Type B pancreatic cell (in vitro differentiated cells): ENCODE data around the gene IFI44L. TPM values are rescaled to one million over a fixed set of nuclear protein-coding genes. Genes with fewer than 3 reads are reported as not detected.

Source experiments
- DNase-seq: peaks from one replicate; pipeline ENCODE4 v3.0.0; 2021; ENCODE audit warnings: mixed read lengths; ENCODE audit not compliant: unreplicated experiment; ENCODE audit errors: extremely low spot score
- H3K27ac Mint-ChIP-seq: 2 replicates; pipeline ENCODE4 v1.8.0; 2021; ENCODE audit warnings: mild to moderate bottlenecking, mixed read lengths
- H3K27me3 Mint-ChIP-seq: 2 replicates; pipeline ENCODE4 v1.8.0; 2021; ENCODE audit warnings: mixed read lengths
- H3K36me3 Mint-ChIP-seq: 2 replicates; pipeline ENCODE4 v1.8.0; 2021; ENCODE audit warnings: mixed read lengths
- H3K4me1 Mint-ChIP-seq: one replicate; pipeline ENCODE4 v1.8.0; 2021; ENCODE audit warnings: mixed read lengths; ENCODE audit not compliant: unreplicated experiment
- H3K4me3 Mint-ChIP-seq: 2 replicates; pipeline ENCODE4 v1.8.0; 2021; ENCODE audit warnings: mild to moderate bottlenecking, mixed read lengths
- H3K9me3 Mint-ChIP-seq: 2 replicates; pipeline ENCODE4 v1.8.0; 2021; ENCODE audit warnings: mixed read lengths
- CTCF ChIP-seq: fragments of 200-600 bp; sonication (generic); conservative IDR thresholded peaks from 2 replicates; pipeline ENCODE4 v1.5.0; 2021; ENCODE audit warnings: antibody characterized with exemption, mild to moderate bottlenecking
- total RNA-seq: library from RNA; stranded (reverse); gene quantifications from 2 replicates; pipeline ENCODE4 v1.2.1, GENCODE V29; 2021; ENCODE audit warnings: low replicate concordance

IFI44L gene
- total RNA-seq, 1 donor from 2014 or later = 12.3 TPM

GRCh38 chr1:78652019-78652560 lies 31.8 kb downstream of the IFI44L start:
- TF ChIP-seq CTCF = no peak
- no peak overlapping the region for H3K27ac Mint-ChIP-seq
- no peaks in the 10 kb centered on the region for H3K4me1 Mint-ChIP-seq
- no peak overlapping the region for H3K4me3 Mint-ChIP-seq
- H3K36me3 Mint-ChIP-seq = no peaks in the 10 kb centered on the region
- no peak for DNase-seq
- peaks cover 4% of the 10 kb centered on the region for H3K27me3 Mint-ChIP-seq
- H3K9me3 Mint-ChIP-seq = no peaks in the 10 kb centered on the region

GRCh38 chr1:78658901-78659300 lies 38.7 kb downstream of the IFI44L start:
- Mint-ChIP-seq H3K36me3 (no peaks in the 10 kb centered on the region), H3K9me3 (no peaks in the 10 kb centered on the region), H3K4me3 (no peak overlapping the region), H3K27me3 (peaks cover 13% of the 10 kb centered on the region), H3K27ac (no peak overlapping the region), H3K4me1 (no peaks in the 10 kb centered on the region)
- TF ChIP-seq CTCF = no peak
- no peak for DNase-seq

GRCh38 chr1:78663923-78664322 lies 43.7 kb downstream of the IFI44L start:
- Mint-ChIP-seq H3K27me3 (peaks cover 13% of the 10 kb centered on the region), H3K36me3 (no peaks in the 10 kb centered on the region), H3K27ac (no peak overlapping the region), H3K4me3 (no peak overlapping the region), H3K9me3 (no peaks in the 10 kb centered on the region), H3K4me1 (peaks cover 8% of the 10 kb centered on the region)
- TF ChIP-seq CTCF = no peak
- no peak for DNase-seq

GRCh38 chr1:78664763-78665162 lies 44.5 kb downstream of the IFI44L start:
- H3K27ac Mint-ChIP-seq = no peak overlapping the region
- H3K36me3 Mint-ChIP-seq = no peaks in the 10 kb centered on the region
- H3K4me1 Mint-ChIP-seq = peaks cover 8% of the 10 kb centered on the region
- H3K27me3 Mint-ChIP-seq = peaks cover 13% of the 10 kb centered on the region
- H3K9me3 Mint-ChIP-seq = no peaks in the 10 kb centered on the region
- H3K4me3 Mint-ChIP-seq = no peak overlapping the region
- DNase-seq = no peak
- no peak for TF ChIP-seq CTCF

GRCh38 chr1:78665809-78666208 lies 45.6 kb downstream of the IFI44L start:
- H3K4me3 Mint-ChIP-seq = no peak overlapping the region
- no peak for DNase-seq
- TF ChIP-seq CTCF = no peak
- no peaks in the 10 kb centered on the region for H3K36me3 Mint-ChIP-seq
- H3K27ac Mint-ChIP-seq = no peak overlapping the region
- H3K27me3 Mint-ChIP-seq = peaks cover 13% of the 10 kb centered on the region
- H3K4me1 Mint-ChIP-seq = peaks cover 8% of the 10 kb centered on the region
- H3K9me3 Mint-ChIP-seq = no peaks in the 10 kb centered on the region

GRCh38 chr1:78667939-78668338 lies 47.7 kb downstream of the IFI44L start:
- H3K27ac Mint-ChIP-seq = no peak overlapping the region
- no peak overlapping the region for H3K4me3 Mint-ChIP-seq
- H3K4me1 Mint-ChIP-seq = peaks cover 8% of the 10 kb centered on the region
- no peaks in the 10 kb centered on the region for H3K36me3 Mint-ChIP-seq
- peaks cover 7% of the 10 kb centered on the region for H3K27me3 Mint-ChIP-seq
- DNase-seq = no peak
- TF ChIP-seq CTCF = no peak
- H3K9me3 Mint-ChIP-seq = no peaks in the 10 kb centered on the region
